Superior temporal gyrus (tissue), 1 donor: Measurements from ENCODE around the gene ZBED4.
"Not testable (repeated sequence)": the region's sequence is repeated elsewhere in the genome, so short reads cannot be mapped to it uniquely, and the experiment has no call there.

Experiments
- DNase-seq: peaks from one replicate; pipeline ENCODE4 v3.0.0-alpha.2; 2016; ENCODE audit errors: extremely low spot score

ZBED4 gene

DNA sequence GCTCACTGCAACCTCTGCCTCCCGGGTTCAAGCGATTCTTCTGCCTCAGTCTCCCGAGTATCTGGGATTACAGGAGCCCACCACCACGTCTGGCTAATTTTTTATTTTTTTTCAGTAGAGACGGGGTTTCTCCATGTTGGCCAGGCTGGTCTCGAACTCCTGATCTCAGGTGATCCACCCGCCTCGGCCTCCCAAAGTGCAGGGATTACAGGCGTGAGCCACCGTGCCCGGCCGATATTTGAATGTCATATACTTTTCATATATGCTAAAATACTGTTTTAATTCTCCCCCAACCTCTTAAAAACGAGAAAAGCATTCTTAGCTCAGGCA, 1.1 kb upstream of the ZBED4 start:
- DNase-seq, result not testable (repeated sequence)

DNA sequence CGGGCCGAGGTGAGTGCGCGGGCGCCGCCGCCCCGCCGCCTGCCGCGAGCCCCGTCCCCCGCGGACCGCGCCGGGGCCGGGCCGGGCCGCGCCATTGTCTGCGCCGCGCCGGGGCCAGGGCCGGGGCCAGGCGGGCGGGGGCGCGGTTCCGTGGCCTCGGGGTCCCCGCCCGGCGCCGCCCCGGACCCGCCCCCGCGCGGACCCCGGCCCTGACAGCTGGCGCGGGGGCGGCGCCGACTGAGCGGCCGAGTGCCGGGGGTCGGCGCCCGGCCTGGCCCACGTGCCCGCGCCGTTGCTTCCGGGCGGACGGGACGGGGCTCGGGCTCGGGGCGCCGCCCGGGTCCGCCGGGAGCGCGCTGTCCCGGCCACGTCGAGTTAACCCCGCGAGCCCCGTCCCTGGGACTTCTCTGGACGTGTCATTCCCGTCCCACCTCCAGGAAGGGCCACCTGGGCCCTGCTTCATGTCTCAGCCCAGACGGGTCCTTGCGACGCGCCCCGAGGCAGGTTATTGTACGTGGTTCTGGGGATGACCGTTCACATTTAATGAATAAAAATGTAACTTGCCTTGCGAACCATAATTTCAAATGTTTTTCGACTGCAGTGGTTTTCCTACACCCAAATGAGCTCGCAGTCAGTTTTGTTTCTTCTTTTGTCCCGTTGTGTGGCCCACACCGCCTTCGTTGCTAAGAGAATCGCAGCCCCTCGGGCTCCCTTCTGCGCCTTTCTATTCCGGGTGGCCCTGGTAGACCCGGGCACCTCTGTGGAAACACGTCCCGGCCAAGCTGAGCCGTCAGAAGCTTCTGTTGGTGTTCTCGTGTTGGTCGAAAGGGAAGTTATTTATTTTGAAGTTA, 562 bp downstream of the ZBED4 start:
- DNase-seq, result peak; percentile 22

DNA sequence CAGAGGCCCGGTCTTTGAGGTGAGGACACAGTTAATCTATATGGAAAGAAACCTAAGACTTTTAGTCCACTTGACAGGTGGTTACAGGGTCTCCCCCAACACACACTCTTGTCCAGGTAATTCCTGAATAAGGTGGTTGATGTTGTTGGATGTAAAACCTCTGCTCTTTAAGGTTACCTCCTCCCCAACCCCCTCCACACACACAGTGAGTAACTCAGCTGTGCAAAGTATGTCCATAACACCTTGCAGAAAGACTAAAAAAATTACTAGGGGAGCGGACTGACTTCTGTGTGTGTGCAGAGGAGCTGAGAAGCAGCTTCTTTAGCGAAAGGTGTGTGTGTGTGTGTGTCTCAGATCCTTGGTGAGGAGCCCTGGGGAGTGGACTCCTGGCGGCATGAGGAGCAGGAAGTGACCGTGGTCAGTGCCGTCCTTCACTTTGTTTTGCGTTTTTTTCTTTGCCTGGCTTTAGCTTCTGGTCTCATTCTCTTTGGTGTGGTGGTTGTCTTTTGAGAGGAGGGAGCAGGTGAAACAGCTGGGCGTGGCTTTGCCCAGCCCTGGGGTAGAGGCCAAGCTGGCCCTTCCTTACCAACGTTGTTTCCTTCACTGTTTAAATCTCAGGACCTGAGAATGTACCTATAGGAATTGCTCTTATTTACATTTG, 1.7 kb downstream of the ZBED4 start:
- DNase-seq, result no peak

DNA sequence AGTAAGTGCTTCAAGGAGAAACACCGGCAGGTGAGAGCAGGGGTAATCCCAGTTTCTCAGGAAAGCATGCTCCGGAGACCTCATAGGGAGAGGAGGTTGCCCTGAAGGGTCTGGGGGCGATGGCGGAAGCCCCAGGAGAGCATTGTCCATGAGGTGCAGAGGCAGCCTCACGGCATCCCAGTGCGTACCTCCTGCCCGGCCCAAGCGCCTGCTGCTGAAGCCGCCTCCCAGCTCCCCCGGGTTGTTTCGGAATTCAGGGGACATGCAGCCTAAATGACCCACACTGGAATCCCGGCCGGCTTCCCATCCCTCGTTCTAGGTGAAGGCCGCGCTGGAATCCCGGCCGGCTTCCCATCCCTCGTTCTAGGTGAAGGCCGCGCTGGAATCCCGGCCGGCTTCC, 2.7 kb downstream of the ZBED4 start:
- no peak for DNase-seq

DNA sequence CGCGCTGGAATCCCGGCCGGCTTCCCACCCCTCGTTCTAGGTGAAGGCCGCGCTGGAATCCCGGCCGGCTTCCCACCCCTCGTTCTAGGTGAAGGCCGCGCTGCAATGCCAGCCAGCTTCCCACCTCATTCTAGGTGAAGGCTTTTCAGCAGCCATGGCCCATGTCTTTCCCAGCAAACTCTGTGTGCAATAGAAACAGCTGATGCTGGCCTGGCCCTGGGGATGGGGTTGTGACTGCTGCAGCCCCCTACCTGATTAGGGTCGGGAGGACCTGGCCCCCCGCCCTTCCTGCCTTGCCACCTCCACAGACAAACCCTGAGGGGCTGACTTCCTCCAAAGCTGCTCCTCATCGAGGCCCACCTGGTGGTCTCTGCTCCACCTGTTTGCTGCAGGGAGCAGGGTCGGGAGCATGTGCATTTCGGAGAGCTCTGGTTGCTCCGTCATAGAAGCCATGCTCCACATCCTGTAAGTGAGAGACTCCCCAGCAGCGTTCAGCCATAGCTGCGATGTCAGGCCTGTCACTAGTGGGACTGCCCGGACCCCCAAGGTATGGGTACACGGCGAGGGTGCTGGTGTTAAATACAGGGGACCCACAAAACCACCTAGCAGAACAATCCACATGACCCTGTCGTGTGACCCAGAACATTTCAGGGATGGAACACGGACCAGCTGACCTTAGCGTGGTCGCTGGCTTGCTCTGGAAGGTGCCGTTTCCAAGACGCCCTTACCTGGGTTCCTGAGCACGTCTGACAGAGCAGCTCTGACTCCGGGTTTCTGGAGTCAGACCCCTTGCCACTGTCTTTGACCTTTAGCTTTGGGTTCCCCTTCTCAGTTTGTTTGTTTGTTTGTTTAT, 3.3 kb downstream of the ZBED4 start:
- DNase-seq, result no peak

DNA sequence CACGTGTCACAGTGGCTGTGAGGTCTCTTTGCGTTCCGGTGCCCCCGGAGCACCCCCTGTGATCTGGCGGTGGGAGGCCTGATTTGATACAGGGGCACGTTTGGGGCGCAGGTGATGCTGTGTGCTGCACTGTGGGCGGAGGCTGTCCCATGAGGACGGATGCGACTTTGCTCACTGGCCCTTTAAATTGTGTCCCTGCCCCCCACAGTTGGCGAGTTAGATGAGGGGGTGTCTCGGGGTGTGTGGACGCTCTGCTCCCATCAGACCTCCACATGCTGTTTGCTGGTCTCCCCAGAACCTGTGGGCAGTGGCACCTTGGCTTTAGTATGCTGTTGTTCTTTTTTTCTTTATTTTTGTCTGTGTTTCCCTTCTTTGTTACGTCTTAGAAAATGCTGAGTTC, 5.2 kb downstream of the ZBED4 start:
- DNase-seq, result no peak

DNA sequence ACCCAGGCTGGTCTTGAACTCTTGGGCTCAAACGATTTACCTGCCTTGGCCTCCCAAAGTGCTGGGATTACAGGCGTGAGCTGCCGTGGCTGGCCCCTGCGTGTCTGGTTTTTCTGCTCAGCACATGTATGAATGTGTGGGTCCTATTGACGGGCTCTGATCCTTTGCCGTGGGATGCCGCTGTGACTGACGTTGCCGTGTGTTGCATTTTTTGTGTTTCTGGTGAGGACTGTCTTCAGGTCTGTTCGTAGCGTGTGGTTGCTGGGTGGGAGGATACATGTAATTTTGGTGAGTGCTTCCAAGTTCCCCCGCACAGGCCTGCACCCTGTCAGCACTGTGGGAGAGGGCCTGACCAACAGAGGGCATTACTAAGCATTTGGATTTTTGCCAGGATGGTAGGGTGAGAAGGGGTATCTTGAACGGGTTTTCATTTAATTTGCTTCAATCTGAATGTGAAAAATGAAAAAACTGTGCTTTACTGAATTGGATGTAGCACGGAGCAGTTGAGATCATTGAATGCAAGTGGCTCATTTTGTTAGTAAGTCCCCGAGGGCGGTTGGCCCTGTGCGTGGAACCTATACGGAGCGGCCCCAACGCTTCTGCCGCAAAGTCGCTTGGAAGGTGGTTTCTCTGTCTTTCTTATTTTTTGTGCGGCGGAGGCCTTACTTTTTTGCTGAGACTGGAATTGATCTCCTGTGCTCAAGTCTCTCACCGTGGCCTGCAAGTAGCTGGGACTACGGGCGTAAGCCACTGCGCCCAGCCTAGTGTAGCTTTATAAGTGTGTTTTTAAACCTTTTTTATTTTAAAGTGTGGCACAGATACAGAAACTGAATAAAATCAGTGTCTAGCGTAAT, 8.2 kb downstream of the ZBED4 start:
- DNase-seq, result no peak

DNA sequence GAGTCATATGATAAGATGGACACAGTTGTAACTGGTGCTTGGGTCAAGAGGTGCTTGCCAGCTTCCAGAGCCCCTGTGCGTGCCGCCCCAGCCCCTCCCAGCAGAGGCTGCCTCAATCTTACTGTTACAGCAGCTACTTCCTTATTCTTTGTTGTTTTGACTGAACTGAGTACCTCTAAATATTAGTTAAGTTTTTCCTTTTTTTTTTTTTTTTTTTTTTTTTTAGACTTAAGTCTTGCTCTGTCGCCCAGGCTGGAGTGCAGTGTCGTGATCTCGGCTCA, 8.8 kb downstream of the ZBED4 start:
- no peak for DNase-seq

DNA sequence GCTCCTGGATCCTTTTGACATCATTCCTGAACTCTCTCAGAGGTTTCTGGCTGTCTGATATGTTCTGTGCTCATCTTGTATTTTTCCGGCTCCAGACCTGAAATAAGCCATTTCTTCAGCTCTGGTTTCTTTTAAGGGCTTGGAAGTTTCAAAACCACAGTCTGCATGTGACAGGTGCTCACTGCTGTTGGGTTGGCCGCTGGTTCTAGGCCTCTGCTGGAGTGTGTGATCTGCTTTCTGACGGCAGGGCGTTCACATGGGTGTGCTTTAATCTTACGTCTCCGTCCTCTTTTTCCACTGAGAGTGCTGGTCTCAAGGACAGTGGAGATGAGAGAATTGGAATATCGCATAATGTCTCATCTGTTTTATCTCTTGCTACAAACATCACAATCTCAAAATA, 10.3 kb downstream of the ZBED4 start:
- DNase-seq, result no peak

DNA sequence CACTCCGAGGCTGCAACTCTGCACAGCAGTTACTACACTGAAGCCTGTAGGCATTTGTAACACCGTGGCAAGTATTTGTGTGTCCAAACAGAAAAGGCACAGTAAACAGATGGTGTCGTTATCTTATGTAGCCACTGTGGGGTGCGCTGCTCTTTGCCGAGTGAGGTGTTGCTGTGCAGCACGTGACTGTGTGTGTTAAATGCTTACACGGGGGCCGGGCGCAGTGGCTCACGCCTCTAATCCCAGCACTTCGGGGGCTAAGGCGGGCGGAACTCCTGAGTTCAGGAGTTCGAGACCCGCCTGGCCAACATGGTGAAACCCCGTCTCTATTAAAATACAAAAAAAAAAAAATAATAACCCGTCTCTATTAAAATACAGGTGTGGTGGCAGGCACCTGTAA, 11.5 kb downstream of the ZBED4 start:
- no peak for DNase-seq

DNA sequence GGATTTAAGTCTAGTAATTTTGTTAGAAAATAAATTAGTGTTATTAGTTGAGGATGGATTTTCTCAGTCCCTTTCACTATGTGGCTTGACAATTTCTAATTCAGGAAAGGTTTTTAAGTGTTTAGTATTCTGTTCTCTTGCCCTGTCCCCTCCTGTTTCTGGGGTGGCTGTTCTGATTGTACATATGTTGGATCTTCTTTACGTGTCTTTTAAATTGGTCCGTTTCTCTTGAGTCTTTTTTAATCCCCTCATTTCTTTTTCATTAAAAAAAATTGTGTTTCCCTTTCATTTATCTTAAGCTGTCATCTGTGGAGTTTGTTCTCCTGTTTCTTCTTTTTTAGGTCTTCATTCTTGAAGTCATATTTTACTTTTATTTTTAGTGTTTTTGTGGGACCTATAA, 12.5 kb downstream of the ZBED4 start:
- no peak for DNase-seq

DNA sequence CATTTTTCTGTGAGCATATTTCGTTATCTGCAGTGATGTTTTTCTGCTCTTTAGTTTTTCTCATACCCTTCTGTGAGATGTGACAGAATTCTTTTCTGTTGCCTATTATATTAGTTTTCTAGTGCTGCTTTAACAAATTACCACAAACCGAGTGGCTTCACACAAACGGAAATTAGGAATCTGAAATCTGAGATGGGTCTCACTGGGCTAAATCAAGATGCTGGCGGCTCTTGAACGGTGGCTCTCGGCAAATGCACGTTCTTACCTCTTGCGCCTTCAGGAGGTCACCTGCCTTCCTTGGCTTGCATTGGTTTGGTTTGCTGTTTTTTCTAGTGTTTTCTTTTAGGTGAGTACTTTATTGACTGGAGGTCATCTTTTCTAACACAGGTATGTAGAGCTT, 13.0 kb downstream of the ZBED4 start:
- DNase-seq, result no peak

DNA sequence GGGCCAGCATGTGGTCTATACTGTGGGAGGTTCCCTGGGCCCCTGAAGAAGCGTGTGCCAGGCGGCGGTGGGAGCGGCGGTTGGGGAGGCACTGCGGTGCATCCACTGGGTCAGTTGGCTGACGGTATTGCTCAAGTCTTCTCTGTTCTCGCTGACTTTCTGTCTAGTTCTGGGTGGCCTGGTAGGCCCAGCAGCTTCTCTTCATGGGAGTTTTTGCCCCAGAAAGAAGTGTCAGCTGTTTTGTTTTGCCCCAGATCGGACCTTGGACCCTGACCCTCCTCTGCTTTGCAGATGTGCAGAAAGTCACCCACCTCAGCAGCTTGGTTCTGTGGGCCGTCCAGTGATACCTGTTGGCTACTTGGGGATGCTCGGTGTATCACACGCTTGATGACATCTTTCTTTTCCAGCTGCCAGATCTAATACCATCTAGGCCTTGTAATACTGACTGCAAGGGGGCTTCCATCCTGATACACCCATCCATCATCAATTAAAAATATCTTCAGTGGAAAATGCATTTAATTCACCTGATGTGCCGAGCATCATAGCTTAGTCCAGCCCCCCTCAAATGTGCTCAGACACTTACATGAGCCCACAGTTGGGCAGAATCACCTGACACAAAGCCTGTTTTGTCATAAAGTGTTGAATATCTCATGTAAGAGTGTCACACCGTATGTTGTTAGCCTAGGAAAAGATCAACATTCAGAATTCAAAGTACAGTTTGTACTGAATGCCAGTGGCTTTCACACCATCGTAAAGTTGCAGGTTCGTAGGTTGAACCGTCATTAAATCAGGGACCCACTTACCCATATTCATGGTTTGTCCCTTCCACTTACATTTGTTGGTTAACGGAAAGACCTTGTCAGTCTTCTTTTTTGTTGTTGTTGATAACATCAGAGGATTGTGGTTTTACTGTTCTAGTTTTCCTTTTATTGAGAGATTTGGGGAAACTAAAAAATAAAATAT, 13.9 kb downstream of the ZBED4 start:
- DNase-seq, result no peak

DNA sequence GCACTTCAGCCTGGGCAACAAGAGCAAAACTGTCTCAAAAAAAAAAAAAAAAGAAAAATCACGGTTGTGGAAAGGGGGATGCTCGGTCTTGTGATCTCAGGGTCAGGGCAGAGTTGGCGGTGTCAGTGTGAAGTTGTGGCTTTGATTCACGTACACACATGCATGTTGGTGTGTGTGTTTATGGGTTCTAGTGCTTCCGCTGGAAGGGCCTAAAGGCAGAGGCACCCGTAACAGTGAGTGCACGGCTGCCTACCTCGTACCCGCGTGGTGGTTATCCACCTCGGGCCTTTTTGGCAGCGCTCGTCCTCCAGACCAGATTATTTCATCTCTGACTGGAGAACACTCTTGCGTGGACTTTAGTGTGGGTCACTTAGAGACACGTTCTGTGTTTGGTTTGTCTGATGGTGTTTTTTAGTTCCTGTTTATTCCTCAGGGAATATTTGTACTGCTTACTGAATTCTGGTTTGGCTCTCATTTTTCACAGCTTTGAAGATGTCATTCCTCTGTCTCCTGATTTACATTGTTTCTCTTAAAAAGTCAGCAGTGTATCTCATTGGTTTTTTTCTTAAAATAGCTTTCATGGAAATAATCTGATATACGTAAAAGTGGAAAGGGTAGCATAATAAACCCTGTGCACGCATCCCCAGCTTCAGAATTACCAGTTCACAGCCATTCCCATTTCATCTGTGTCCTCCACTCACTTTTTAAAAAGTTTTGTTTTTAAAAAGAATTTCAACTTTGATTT, 15.6 kb downstream of the ZBED4 start:
- no peak for DNase-seq

DNA sequence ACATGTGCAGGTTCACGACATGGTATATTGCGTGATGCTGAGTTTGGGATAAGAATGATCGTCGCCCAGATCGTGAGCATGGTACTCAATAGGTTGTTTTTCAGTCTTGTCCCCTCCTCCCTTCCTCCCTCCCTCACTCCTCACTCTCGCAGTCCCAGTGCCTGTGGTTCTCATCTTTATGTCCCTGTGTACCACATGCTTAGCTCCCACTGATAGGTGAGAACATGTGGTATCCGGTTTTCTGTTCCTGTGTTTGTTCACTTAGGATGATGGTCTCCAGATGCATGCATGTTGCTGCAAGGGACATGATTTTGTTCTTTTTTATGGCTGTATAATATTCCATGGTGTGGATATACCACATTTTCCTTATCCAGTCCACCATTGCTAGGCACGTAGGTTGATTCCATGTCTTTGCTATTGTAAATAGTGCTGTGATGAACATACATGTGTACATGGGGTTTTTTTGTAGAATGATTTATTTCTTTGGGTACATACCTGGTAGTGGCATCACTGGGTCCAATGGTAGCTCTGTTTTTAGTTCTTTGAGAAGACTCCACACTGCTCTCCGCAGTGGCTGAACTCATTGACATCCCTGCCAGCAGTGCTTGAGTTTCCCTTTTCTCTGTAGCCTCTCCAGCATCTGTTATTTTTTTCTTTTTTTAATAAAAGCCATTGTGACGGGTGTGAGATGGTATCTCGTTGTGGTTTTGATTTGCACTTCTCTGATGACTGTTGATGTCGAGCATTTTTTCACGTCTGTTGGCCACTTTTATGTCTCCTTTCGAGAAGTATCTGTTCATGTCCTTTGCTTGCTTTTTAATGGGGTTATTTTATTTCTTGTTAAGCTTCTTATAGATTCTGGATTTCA, 16.4 kb downstream of the ZBED4 start:
- DNase-seq, result no peak

DNA sequence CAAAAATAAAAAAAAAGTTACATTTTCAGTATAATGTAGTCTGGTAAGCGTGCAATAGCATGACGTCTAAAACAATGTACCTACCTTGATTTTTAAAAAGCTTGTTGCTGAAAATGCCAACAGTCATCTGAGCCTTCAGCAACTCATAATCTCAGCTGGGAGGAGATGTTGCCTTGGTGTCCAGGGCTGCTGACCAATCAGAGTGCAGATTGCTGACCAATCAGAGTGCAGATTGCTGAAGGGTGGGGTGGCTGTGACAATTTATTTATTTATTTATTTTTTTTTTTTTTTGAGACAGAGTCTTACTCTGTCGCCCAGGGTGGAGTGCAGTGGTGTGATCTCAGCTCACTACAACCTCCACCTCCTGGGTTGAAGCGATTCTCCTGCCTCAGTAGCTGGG, 17.8 kb downstream of the ZBED4 start:
- no peak for DNase-seq

DNA sequence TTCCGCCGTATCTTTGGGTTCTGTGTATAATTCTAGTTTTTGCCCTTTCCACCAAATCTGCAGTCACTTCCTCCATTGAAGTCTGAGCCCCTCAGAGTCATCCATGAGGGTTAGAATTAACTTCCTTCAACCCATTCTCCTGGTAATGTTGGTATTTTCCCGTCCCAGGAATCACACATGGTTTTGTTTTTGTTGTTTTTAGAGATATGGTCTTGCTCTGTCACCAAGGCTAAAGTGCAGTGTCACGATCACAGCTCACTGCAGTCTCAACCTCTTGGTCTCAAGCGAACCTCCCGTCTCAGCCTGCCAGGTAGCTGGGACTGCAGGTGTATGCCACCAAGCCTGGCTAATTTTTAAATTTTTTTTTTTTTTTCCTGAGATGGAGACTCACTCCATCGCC, 18.7 kb downstream of the ZBED4 start:
- no peak for DNase-seq

DNA sequence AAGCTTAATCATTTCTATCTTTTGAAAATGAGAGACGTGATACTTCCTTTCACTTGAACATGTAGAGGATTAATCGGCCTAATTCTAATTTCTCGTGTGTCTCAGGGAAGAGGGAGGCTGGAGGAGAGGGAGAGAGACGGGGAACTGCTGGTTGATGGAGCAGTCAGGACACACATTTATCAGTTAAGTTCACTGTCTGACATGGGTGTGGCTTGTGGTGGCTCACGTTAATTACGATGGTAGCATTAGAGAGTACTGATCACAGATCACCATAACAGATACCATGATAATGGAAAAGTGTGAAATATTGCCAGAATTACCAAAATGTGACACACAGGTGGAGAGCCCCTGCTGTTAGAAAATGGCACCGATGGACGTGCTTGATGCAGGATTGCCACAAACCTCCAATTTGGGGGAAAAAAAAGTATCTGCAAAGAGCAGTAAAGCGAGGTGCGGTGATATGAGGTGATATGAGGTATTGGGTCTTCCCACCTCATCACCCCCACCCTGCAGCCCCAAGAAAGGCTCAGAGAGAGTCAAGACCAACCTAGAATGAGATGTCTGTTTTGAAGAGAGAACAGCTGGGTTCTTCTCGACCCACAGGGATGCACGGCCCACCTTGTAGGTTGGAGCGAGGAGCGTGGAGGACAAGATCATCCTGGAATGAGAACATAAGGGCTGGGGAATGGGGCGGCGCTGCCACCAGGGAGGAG, 19.7 kb downstream of the ZBED4 start:
- no peak for DNase-seq
